Measurements from ENCODE around the gene HTT.

The HTT gene

GRCh38 chr4:3253808-3254207, 179.3 kb downstream of the HTT start:
- no peak for DNase-seq

- no peak for DNase-seq
Observed at GRCh38 chr4:3254302-3255131, 180.0 kb downstream of the HTT start.

- no peak for DNase-seq
Observed at GRCh38 chr4:3255611-3256186, 181.2 kb downstream of the HTT start.

- no peak for DNase-seq
Observed at GRCh38 chr4:3256230-3257102, 182.0 kb downstream of the HTT start.

GRCh38 chr4:3257103-3257555, 182.6 kb downstream of the HTT start:
- no peak for DNase-seq

GRCh38 chr4:3257556-3258482, 183.3 kb downstream of the HTT start:
- DNase-seq = no peak

GRCh38 chr4:3261411-3262207, 187.1 kb downstream of the HTT start:
- DNase-seq = no peak

- DNase-seq = no peak
Observed at GRCh38 chr4:3262208-3263052, 187.9 kb downstream of the HTT start.

- DNase-seq = no peak
Observed at GRCh38 chr4:3263053-3263875, 188.8 kb downstream of the HTT start.

- no peak for DNase-seq
Observed at GRCh38 chr4:3263876-3264193, 189.4 kb downstream of the HTT start.

- DNase-seq = no peak
Observed at GRCh38 chr4:3266076-3266475, 191.6 kb downstream of the HTT start.

GRCh38 chr4:3267576-3268394, 193.3 kb downstream of the HTT start:
- no peak for DNase-seq

- no peak for DNase-seq
Observed at GRCh38 chr4:3268395-3269104, 194.1 kb downstream of the HTT start.

- DNase-seq = no peak
Observed at GRCh38 chr4:3269105-3269927, 194.8 kb downstream of the HTT start.

GRCh38 chr4:3269991-3270611, 195.6 kb downstream of the HTT start:
- no peak for DNase-seq

GRCh38 chr4:3271131-3271530, 196.7 kb downstream of the HTT start:
- no peak for DNase-seq

GRCh38 chr4:3276986-3277385, 202.5 kb downstream of the HTT start:
- DNase-seq = no peak
